ENCODE data around the gene CCL14. TPM values are rescaled to one million over a fixed set of nuclear protein-coding genes. Genes with fewer than 3 reads are reported as not detected.

CCL14 gene
- total RNA-seq, 6 donors from 2014 or later: 1.0 to 90.7 (median 5.6) TPM

GRCh38 chr17:35972066-35972465 lies 14.5 kb downstream of the CCL14 start:
- 93 to 94% methylated on average over 1 of the region's 1 CpG for WGBS, 2 donors
- H3K27ac ChIP-seq: peak overlapping the region in 2 of 4 donors; percentile 49 to 72
- no peaks in the 10 kb centered on the region for H3K27me3 ChIP-seq
- TF ChIP-seq POLR2A (IDR thresholded peaks at IDR 0.05) (no peak), EP300 (IDR thresholded peaks at IDR 0.05) (no peak), POLR2AphosphoS5 (IDR thresholded peaks at IDR 0.05) (no peak)
- TF ChIP-seq, protein P1, sequence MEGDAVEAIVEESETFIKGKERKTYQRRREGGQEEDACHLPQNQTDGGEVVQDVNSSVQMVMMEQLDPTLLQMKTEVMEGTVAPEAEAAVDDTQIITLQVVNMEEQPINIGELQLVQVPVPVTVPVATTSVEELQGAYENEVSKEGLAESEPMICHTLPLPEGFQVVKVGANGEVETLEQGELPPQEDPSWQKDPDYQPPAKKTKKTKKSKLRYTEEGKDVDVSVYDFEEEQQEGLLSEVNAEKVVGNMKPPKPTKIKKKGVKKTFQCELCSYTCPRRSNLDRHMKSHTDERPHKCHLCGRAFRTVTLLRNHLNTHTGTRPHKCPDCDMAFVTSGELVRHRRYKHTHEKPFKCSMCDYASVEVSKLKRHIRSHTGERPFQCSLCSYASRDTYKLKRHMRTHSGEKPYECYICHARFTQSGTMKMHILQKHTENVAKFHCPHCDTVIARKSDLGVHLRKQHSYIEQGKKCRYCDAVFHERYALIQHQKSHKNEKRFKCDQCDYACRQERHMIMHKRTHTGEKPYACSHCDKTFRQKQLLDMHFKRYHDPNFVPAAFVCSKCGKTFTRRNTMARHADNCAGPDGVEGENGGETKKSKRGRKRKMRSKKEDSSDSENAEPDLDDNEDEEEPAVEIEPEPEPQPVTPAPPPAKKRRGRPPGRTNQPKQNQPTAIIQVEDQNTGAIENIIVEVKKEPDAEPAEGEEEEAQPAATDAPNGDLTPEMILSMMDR (IDR thresholded peaks at IDR 0.05): no peak
- H3K4me3 ChIP-seq: no peak overlapping the region
- no peaks in the 10 kb centered on the region for H3K36me3 ChIP-seq
- peaks cover 4 to 18% (median 5%) of the 10 kb centered on the region in 4 donors for H3K4me1 ChIP-seq
- no peaks in the 10 kb centered on the region for H3K9me3 ChIP-seq
- ATAC-seq (ENCODE audit: low FRiP score in 2 of 2) (no peak), DNase-seq (no peak)

DNA sequence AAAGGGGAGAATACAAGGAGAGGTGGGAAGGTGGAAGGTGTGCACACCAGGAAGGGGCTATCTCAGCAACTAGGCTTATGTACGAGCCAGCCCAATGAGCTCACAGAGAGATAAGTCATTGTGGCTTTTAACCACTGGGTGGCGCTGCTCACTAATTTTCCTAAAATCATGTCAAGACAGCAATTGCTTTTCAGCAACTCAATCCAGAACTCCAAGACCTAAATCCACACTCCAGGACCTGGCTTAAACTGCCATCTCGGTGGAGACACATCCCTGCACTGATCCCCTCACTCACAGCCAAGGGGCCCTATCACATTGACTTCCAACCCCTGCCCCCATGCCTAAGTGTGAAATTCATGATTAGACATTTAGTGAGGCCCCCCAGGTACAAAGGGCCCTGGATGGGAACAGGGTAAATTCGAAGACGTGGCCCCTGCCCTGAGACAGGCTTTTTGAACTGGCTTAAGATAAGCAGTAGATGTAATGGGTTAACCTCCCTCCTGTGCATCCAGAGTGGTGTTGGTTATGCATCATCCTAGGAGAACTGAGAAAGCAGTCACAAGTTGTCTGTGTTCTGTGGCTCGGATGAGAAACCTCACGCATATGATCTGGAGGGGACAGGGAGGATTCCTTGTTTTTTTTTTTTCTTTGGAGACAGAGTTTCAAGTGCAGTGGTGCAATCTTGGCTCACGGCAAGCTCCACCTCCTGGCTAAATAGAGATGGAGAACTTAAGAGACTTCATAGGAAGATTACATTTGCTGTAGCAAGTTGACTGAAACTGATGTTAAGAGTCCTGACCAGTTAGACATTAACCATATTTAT lies 16.8 kb downstream of the CCL14 start:
- Histone ChIP-seq H3K9me3 (no peaks in the 10 kb centered on the region), H3K4me1 (peaks cover 4 to 18% (median 5%) of the 10 kb centered on the region in 4 donors), H3K4me3 (no peak overlapping the region), H3K27ac (no peak overlapping the region), H3K36me3 (no peaks in the 10 kb centered on the region), H3K27me3 (no peaks in the 10 kb centered on the region)
- TF ChIP-seq, protein P1 (IDR thresholded peaks at IDR 0.05): peak; percentile 72 to 90 (median 84)
- TF ChIP-seq POLR2A (IDR thresholded peaks at IDR 0.05) (no peak), POLR2AphosphoS5 (IDR thresholded peaks at IDR 0.05) (no peak), EP300 (IDR thresholded peaks at IDR 0.05) (no peak)
- 36 to 39% methylated on average over 8 of the region's 8 CpGs for WGBS, 2 donors
- DNase-seq: peak in 1 of 2 donors; percentile 75
- peak; percentile 68 to 84 for ATAC-seq (ENCODE audit: low FRiP score in 2 of 2)

DNA sequence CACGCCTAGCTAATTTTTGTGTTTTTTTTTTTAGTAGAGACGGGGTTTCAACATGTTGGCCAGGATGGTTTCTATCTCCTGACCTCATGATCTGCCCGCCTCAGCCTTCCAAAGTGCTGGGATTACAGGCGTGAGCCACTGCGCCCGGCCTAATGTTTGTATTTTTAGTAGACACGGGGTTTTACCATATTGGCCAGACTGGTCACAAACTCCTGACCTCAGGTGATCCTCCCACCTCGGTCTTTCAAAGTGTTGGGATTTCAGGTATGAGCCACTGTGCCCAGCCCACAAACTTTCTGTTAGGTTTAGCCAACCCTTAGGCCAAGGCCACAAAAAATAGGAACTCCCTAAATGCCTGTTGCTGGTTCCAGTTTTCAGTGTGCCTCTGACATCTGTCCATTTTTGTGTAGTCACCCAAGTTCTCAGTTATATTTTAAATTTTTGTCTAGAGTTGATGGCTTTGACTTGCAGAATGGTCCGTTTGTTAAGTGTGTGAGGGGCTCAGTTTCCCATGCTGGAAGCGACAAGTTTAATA lies 17.9 kb downstream of the CCL14 start:
- DNase-seq: no peak
- Histone ChIP-seq H3K4me3 (no peak overlapping the region), H3K27ac (no peak overlapping the region), H3K36me3 (no peaks in the 10 kb centered on the region), H3K4me1 (peaks cover 4 to 16% (median 4%) of the 10 kb centered on the region in 4 donors), H3K27me3 (no peaks in the 10 kb centered on the region), H3K9me3 (no peaks in the 10 kb centered on the region)
- WGBS, 2 donors: 76 to 84% methylated on average over 10 of the region's 10 CpGs
- no peak for ATAC-seq (ENCODE audit: low FRiP score in 2 of 2)
- TF ChIP-seq EP300 (IDR thresholded peaks at IDR 0.05) (no peak), POLR2AphosphoS5 (IDR thresholded peaks at IDR 0.05) (no peak), POLR2A (IDR thresholded peaks at IDR 0.05) (no peak)
- TF ChIP-seq, protein P1 (IDR thresholded peaks at IDR 0.05): no peak

DNA sequence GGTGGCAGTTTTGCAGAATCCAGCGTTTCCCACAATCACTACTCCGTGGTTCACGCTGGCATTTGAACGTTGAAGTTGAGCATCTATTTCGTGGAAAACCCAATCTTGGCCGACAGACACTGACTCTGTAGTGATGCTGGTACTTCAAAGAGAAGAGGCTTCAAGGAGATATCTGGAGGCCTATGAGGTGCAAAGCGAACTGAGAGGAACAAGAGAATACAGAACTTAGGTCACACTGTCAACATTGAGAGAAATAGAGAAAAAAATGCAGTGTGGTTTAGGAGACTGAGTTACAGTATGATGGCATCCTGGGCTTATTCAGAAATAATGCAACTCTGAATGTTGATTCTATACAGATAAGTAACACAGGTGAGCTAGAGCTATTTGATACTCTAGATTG lies 21.3 kb downstream of the CCL14 start:
- Histone ChIP-seq H3K4me1 (peaks cover 0 to 5% (median 0%) of the 10 kb centered on the region in 4 donors), H3K36me3 (no peaks in the 10 kb centered on the region), H3K9me3 (no peaks in the 10 kb centered on the region), H3K4me3 (no peak overlapping the region), H3K27ac (no peak overlapping the region), H3K27me3 (no peaks in the 10 kb centered on the region)
- no peak for DNase-seq
- 89 to 91% methylated on average over 7 of the region's 7 CpGs for WGBS, 2 donors
- TF ChIP-seq EP300 (IDR thresholded peaks at IDR 0.05): no peak
- TF ChIP-seq, protein P1 (IDR thresholded peaks at IDR 0.05): no peak
- no peak for TF ChIP-seq POLR2AphosphoS5 (IDR thresholded peaks at IDR 0.05)
- no peak for TF ChIP-seq POLR2A (IDR thresholded peaks at IDR 0.05)
- ATAC-seq (ENCODE audit: low FRiP score in 2 of 2): no peak

Data from upper lobe of left lung (tissue), 6 donors.